C4-2B (cell line): ENCODE results near the gene CLDN6.

Experiments used
- CTCF ChIP-seq: fragments of 450-650 bp; conservative IDR thresholded peaks from 2 replicates; pipeline ENCODE4 v1.5.1; 2017; ENCODE audit warnings: mild to moderate bottlenecking
- ZFX ChIP-seq: fragments of 450-650 bp; IDR thresholded peaks from 2 replicates; pipeline ENCODE4 v1.6.1; 2017

- no peak for TF ChIP-seq CTCF
- no peak for TF ChIP-seq ZFX
These were observed 36.6 kb downstream of the CLDN6 start for GRCh38 chr16:2981177-2981898.
